H9 (cell line): ENCODE measurements around the gene FBN1. TPM values are rescaled to one million over a fixed set of nuclear protein-coding genes. Genes with fewer than 3 reads are reported as not detected.

Experiments
- DNase-seq: peaks from one replicate; pipeline ENCODE4 v3.0.0-alpha.2; 2017
- H2AFZ ChIP-seq: one replicate; pipeline ENCODE4 v1.6.1; 2013; ENCODE audit warnings: mild to moderate bottlenecking, low read length, control low read depth, moderate library complexity
- H2AK5ac ChIP-seq: 2 replicates; pipeline ENCODE4 v1.6.1; 2013; ENCODE audit warnings: low read length, control low read depth, mixed read lengths; ENCODE audit not compliant: insufficient read length
- H2BK120ac ChIP-seq: one replicate; pipeline ENCODE4 v1.6.1; 2013; ENCODE audit warnings: low read depth, mild to moderate bottlenecking, low read length, control low read depth, inconsistent platforms; ENCODE audit not compliant: poor library complexity, severe bottlenecking
- H2BK12ac ChIP-seq: 2 replicates; pipeline ENCODE4 v1.6.1; 2013; ENCODE audit warnings: low read length, control low read depth, mixed read lengths, low read depth; ENCODE audit not compliant: insufficient read length
- H2BK15ac ChIP-seq: 2 replicates; pipeline ENCODE4 v1.6.1; 2013; ENCODE audit warnings: low read depth, low read length, control low read depth
- H2BK20ac ChIP-seq: one replicate; pipeline ENCODE4 v1.6.1; 2013; ENCODE audit warnings: low read depth, mild to moderate bottlenecking, low read length, control low read depth, inconsistent platforms; ENCODE audit not compliant: poor library complexity, severe bottlenecking
- H2BK5ac ChIP-seq: 2 replicates; pipeline ENCODE4 v1.6.1; 2013; ENCODE audit warnings: low read length, control low read depth, mixed read lengths; ENCODE audit not compliant: insufficient read length
- H3K14ac ChIP-seq: 2 replicates; pipeline ENCODE4 v1.6.1; 2013; ENCODE audit warnings: low read length, control low read depth; ENCODE audit not compliant: insufficient read depth
- H3K18ac ChIP-seq: 2 replicates; pipeline ENCODE4 v1.6.1; 2013; ENCODE audit warnings: low read depth, mild to moderate bottlenecking, mixed read lengths, low read length, control low read depth; ENCODE audit not compliant: insufficient read length
- H3K23ac ChIP-seq: 2 replicates; pipeline ENCODE4 v1.6.1; 2013; ENCODE audit warnings: low read length, control low read depth, mixed read lengths, low read depth; ENCODE audit not compliant: insufficient read length
- H3K23me2 ChIP-seq: 2 replicates; pipeline ENCODE4 v1.6.1; 2013; ENCODE audit warnings: low read depth, mild to moderate bottlenecking, mixed read lengths, low read length, control low read depth; ENCODE audit not compliant: insufficient read length, poor library complexity, severe bottlenecking
- H3K27ac ChIP-seq: 2 replicates; pipeline ENCODE4 v1.5.1; 2013; ENCODE audit warnings: low read length, control low read depth, mixed read lengths, low read depth; ENCODE audit not compliant: insufficient read length
- H3K27me3 ChIP-seq: 2 replicates; pipeline ENCODE4 v1.6.1; 2013; ENCODE audit warnings: low read length, control low read depth, inconsistent platforms; ENCODE audit not compliant: insufficient read depth
- H3K4ac ChIP-seq: 2 replicates; pipeline ENCODE4 v1.6.1; 2013; ENCODE audit warnings: low read depth, mild to moderate bottlenecking, control low read depth, inconsistent platforms, low read length, moderate library complexity
- H3K4me1 ChIP-seq: 2 replicates; pipeline ENCODE4 v1.6.1; 2013; ENCODE audit warnings: low read length, control low read depth, inconsistent platforms; ENCODE audit not compliant: insufficient read depth
- H3K4me2 ChIP-seq: 2 replicates; pipeline ENCODE4 v1.6.1; 2013; ENCODE audit warnings: low read length, control low read depth, mixed read lengths; ENCODE audit not compliant: insufficient read length, insufficient read depth
- H3K56ac ChIP-seq: 2 replicates; pipeline ENCODE4 v1.6.1; 2013; ENCODE audit warnings: low read depth, mild to moderate bottlenecking, mixed read lengths, low read length, control low read depth; ENCODE audit not compliant: insufficient read length
- H3K79me1 ChIP-seq: 2 replicates; pipeline ENCODE4 v1.6.1; 2013; ENCODE audit warnings: low read depth, mild to moderate bottlenecking, moderate library complexity, low read length, control low read depth, inconsistent platforms; ENCODE audit not compliant: insufficient read depth, poor library complexity, severe bottlenecking
- H3K79me2 ChIP-seq: 2 replicates; pipeline ENCODE4 v1.6.1; 2013; ENCODE audit warnings: low read length, control low read depth, inconsistent platforms; ENCODE audit not compliant: insufficient read depth
- H3K9ac ChIP-seq: 2 replicates; pipeline ENCODE4 v1.6.1; 2013; ENCODE audit warnings: low read length, control low read depth, mixed read lengths; ENCODE audit not compliant: insufficient read length; ENCODE audit errors: extremely low read depth
- H3K9me3 ChIP-seq: one replicate; pipeline ENCODE4 v1.6.1; 2013; ENCODE audit warnings: low read depth, low read length, inconsistent platforms; ENCODE audit not compliant: control insufficient read depth
- H3T11ph ChIP-seq: one replicate; pipeline ENCODE4 v1.6.1; 2013; ENCODE audit warnings: mild to moderate bottlenecking, low read length, control low read depth, inconsistent platforms
- H4K20me1 ChIP-seq: one replicate; pipeline ENCODE4 v1.6.1; 2013; ENCODE audit not compliant: control insufficient read depth, insufficient read length, insufficient read depth
- H4K5ac ChIP-seq: 2 replicates; pipeline ENCODE4 v1.6.1; 2013; ENCODE audit warnings: low read depth, mild to moderate bottlenecking, mixed read lengths, low read length, control low read depth; ENCODE audit not compliant: insufficient read length
- H4K8ac ChIP-seq: replicated peaks from 2 replicates; pipeline ENCODE4 v1.6.1; 2013; ENCODE audit warnings: low read length, control low read depth, mixed read lengths, low read depth; ENCODE audit not compliant: insufficient read length
- H4K91ac ChIP-seq: 2 replicates; pipeline ENCODE4 v1.6.1; 2013; ENCODE audit warnings: low read depth, mild to moderate bottlenecking, moderate library complexity, mixed read lengths, low read length, control low read depth; ENCODE audit not compliant: insufficient read length
- H3K27ac Mint-ChIP-seq, 3 experiments: 2 replicates in 2 of 3; 3 replicates in 1 of 3; pipeline ENCODE4 v1.8.0; 2020 to 2021; ENCODE audit warnings: mixed read lengths in 3 of 3, mild to moderate bottlenecking in 1 of 3, moderate library complexity in 1 of 3
- H3K27me3 Mint-ChIP-seq: 2 replicates; pipeline ENCODE4 v1.8.0; 2021; ENCODE audit warnings: low read depth, mild to moderate bottlenecking, moderate library complexity, mixed read lengths
- H3K36me3 Mint-ChIP-seq, 3 experiments: 2 replicates in 2 of 3; 3 replicates in 1 of 3; pipeline ENCODE4 v1.8.0; 2020 to 2021; ENCODE audit warnings: low read depth in 3 of 3, mixed read lengths in 3 of 3; ENCODE audit not compliant: insufficient read depth in 1 of 3
- H3K4me1 Mint-ChIP-seq, 2 experiments: 2 replicates each; pipeline ENCODE4 v1.8.0; 2020; ENCODE audit warnings: mixed read lengths in 2 of 2
- H3K4me3 Mint-ChIP-seq, 2 experiments: 2 replicates in 1 of 2; 3 replicates in 1 of 2; pipeline ENCODE4 v1.8.0; 2020 to 2021; ENCODE audit warnings: mild to moderate bottlenecking in 2 of 2, mixed read lengths in 2 of 2, moderate library complexity in 1 of 2
- H3K9me3 Mint-ChIP-seq, 2 experiments: 2 replicates in 1 of 2; 3 replicates in 1 of 2; pipeline ENCODE4 v1.8.0; 2020; ENCODE audit warnings: mild to moderate bottlenecking in 2 of 2, mixed read lengths in 2 of 2, moderate library complexity in 1 of 2
- WGBS: extraction: QIAGEN DNeasy Blood & Tissue Kit; methylation state at CpG from one replicate; pipeline ENCODE4 v1.1.7; 2013; ENCODE audit warnings: missing lambda C conversion rate, low lambda C conversion rate, mixed read lengths; ENCODE audit not compliant: insufficient read length; ENCODE audit errors: extremely low coverage; 5-methylcytosine and 5-hydroxymethylcytosine counted together
- total RNA-seq: library from RNA; stranded (reverse); gene quantifications from 2 replicates; pipeline ENCODE4 v1.2.1, GENCODE V29; 2021
- TF ChIP-seq, protein P1 (sequence below): fragments of 200-600 bp; sonication (generic); conservative IDR thresholded peaks from 3 replicates; pipeline ENCODE4 v1.8.0; 2021; ENCODE audit warnings: antibody characterized with exemption, mild to moderate bottlenecking

Gene FBN1
- total RNA-seq, 1 experiment from 2014 or later = 3.6 TPM

DNA sequence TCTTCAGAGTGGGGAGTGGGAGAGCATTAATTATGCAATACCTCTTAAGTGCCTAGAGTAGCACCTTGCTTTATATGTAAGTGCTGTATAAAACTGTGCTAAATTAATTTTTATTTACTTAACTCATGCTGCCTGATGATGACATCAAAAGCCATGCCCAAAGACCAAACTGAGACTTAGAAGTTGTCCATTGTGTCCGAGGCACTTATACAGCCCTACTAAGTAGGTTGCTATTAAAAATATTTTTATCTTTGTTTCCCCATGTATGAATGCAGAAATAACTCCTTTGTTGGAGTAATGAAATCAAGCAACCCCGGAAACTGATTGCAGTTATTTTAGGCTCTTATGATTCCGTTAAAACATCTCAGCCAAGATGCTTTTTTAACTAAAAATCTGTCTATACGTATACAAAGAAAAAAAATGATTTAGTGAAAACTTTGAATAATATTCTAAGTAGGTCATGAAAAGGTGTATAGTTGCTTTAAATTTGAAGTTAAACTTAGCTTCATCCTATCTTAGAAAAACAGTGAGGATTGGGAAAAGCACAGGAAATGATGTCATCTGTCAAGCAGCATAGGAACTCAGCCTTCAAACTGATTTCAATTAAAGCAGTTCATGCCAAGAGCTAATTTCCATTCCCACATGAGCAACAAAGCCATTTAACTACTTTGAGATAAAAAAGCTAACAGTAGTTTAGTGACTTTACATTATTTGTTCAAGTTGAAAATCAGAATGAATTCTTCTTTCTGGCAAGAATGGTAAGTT is 43.0 kb downstream of the FBN1 start:
- no peak overlapping the region for H3K4ac ChIP-seq
- H3K9me3 ChIP-seq = no peaks in the 10 kb centered on the region
- no CpG with 5 or more reads among the region's 4 CpGs for WGBS
- H3K79me2 ChIP-seq = no peaks in the 10 kb centered on the region
- no peak overlapping the region for H3K9ac ChIP-seq
- H3K27me3 ChIP-seq = no peaks in the 10 kb centered on the region
- no peak overlapping the region for H3K23ac ChIP-seq
- H2AFZ ChIP-seq = no peak overlapping the region
- H4K8ac ChIP-seq = no peak overlapping the region
- no peaks in the 10 kb centered on the region for H3K27me3 Mint-ChIP-seq
- TF ChIP-seq, protein P1, sequence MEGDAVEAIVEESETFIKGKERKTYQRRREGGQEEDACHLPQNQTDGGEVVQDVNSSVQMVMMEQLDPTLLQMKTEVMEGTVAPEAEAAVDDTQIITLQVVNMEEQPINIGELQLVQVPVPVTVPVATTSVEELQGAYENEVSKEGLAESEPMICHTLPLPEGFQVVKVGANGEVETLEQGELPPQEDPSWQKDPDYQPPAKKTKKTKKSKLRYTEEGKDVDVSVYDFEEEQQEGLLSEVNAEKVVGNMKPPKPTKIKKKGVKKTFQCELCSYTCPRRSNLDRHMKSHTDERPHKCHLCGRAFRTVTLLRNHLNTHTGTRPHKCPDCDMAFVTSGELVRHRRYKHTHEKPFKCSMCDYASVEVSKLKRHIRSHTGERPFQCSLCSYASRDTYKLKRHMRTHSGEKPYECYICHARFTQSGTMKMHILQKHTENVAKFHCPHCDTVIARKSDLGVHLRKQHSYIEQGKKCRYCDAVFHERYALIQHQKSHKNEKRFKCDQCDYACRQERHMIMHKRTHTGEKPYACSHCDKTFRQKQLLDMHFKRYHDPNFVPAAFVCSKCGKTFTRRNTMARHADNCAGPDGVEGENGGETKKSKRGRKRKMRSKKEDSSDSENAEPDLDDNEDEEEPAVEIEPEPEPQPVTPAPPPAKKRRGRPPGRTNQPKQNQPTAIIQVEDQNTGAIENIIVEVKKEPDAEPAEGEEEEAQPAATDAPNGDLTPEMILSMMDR = no peak
- no peak overlapping the region for H2BK12ac ChIP-seq
- H4K20me1 ChIP-seq = no peaks in the 10 kb centered on the region
- peaks cover 9 to 22% of the 10 kb centered on the region in 2 experiments for H3K4me1 Mint-ChIP-seq
- no peak overlapping the region for H2BK15ac ChIP-seq
- H3T11ph ChIP-seq = no peak overlapping the region
- no peak for DNase-seq
- H3K27ac ChIP-seq = no peak overlapping the region
- no peak overlapping the region for H4K91ac ChIP-seq
- no peak overlapping the region for H3K4me3 Mint-ChIP-seq
- no peak overlapping the region for H3K27ac Mint-ChIP-seq
- no peak overlapping the region for H3K18ac ChIP-seq
- no peak overlapping the region for H2BK5ac ChIP-seq
- H2AK5ac ChIP-seq = no peak overlapping the region
- H3K56ac ChIP-seq = no peak overlapping the region
- H3K4me1 ChIP-seq = peaks cover 3% of the 10 kb centered on the region; the same call in 1 of the 2 replicates
- H3K23me2 ChIP-seq = no peaks in the 10 kb centered on the region
- no peak overlapping the region for H3K4me2 ChIP-seq
- H3K14ac ChIP-seq = no peak overlapping the region
- H3K79me1 ChIP-seq = no peaks in the 10 kb centered on the region
- H4K5ac ChIP-seq = no peak overlapping the region
- 0 out of 5 replicates have a peak, but pooled peaks cover 0 to 2% of the 10 kb centered on the region in 2 experiments for H3K9me3 Mint-ChIP-seq
- no peak overlapping the region for H2BK120ac ChIP-seq
- no peak overlapping the region for H2BK20ac ChIP-seq
- no peaks in the 10 kb centered on the region for H3K36me3 Mint-ChIP-seq
